HepG2 (cell line): Measurements from ENCODE around the gene RDH12. TPM values are rescaled to one million over a fixed set of nuclear protein-coding genes. Genes with fewer than 3 reads are reported as not detected.

Experiments
- ATAC-seq: fragments of 200-7000 bp; cut with Tn5 transposase; 3 replicates; pipeline ENCODE4 v1.9.1; 2020; ENCODE audit warnings: mild to moderate bottlenecking, moderate library complexity
- BruUV-seq: library from RNA; stranded (reverse); fragments of 400-500 nt; replicated peaks from 2 replicates; lab custom pipeline; 2021; lab: Mats Ljungman, UMichigan
- CTCF ChIA-PET: fragments of 300-600 bp; formaldehyde crosslinking; extraction: SDS; loops from one replicate; lab custom pipeline; 2021; ENCODE audit warnings: low total read pairs, inconsistent platforms, low intra/inter-chr PET ratio; lab: Yijun Ruan, JAX
- POLR2A ChIA-PET: fragments of 350-600 bp; sonication (Branson Sonifier 250); formaldehyde crosslinking; loops from one replicate; lab custom pipeline; 2020; ENCODE audit warnings: antibody characterized with exemption, inconsistent platforms; lab: Yijun Ruan, JAX
- DNase-seq: peaks from one replicate; pipeline ENCODE4 v3.0.0-alpha.2; 2015; ENCODE audit warnings: low spot score
- FAIRE-seq: peaks from 3 replicates; lab custom pipeline; 2011; peaks lifted over from hg19 to GRCh38; lab: Jason Lieb, UNC
- H2AFZ ChIP-seq: one replicate; pipeline ENCODE4 v1.6.1; 2011; ENCODE audit warnings: low read length, inconsistent platforms
- H3K27ac ChIP-seq: fragments of 300-600 bp; 3 replicates; pipeline ENCODE4 v1.8.0; 2011; ENCODE audit warnings: mixed run types, mild to moderate bottlenecking, mixed read lengths, low read length, inconsistent platforms; ENCODE audit not compliant: insufficient read depth; ENCODE audit errors: extremely low read length
- H3K27me3 ChIP-seq, 2 experiments: fragments of 200-600 bp in 1 of 2; 2 replicates in 1 of 2; 3 replicates in 1 of 2; pipeline versions ENCODE4 v1.6.0 to v1.8.0; 2011; ENCODE audit warnings: low read length in 2 of 2, mild to moderate bottlenecking in 2 of 2, moderate library complexity in 2 of 2, inconsistent platforms in 1 of 2; ENCODE audit not compliant: insufficient read depth in 2 of 2, control insufficient read depth in 1 of 2
- H3K36me3 ChIP-seq, 2 experiments: fragments of 200-600 bp in 1 of 2; replicated peaks in 1 of 2; 2 replicates in 1 of 2; 3 replicates in 1 of 2; pipeline versions ENCODE4 v1.5.1 to v1.8.0; 2011; ENCODE audit warnings: low read length in 2 of 2, inconsistent platforms in 1 of 2; ENCODE audit not compliant: insufficient read depth in 2 of 2, control insufficient read depth in 1 of 2
- H3K4me1 ChIP-seq: 2 replicates; pipeline ENCODE4 v1.5.1; 2012; ENCODE audit warnings: low read length, inconsistent platforms; ENCODE audit not compliant: insufficient read depth
- H3K4me2 ChIP-seq: 2 replicates; pipeline ENCODE4 v1.6.0; 2011; ENCODE audit warnings: low read depth, low read length, inconsistent platforms
- H3K4me3 ChIP-seq, 3 experiments: fragments of 200-600 bp in 1 of 3; sonication (generic), shearing (Covaris generic) in 1 of 3; replicated peaks in 1 of 3; 2 replicates each; pipeline ENCODE4 v1.5.1; 2011 to 2016; ENCODE audit warnings: low read length in 3 of 3, inconsistent platforms in 2 of 3, low read depth in 2 of 3, mild to moderate bottlenecking in 2 of 3, control low read depth in 1 of 3, mixed read lengths in 1 of 3; ENCODE audit not compliant: insufficient read depth in 1 of 3
- H3K79me2 ChIP-seq: one replicate; pipeline ENCODE4 v1.6.1; 2011; ENCODE audit warnings: low read length, inconsistent platforms; ENCODE audit not compliant: insufficient read depth
- H3K9ac ChIP-seq: 2 replicates; pipeline ENCODE4 v1.6.0; 2011; ENCODE audit warnings: mild to moderate bottlenecking, low read depth, low read length, inconsistent platforms; ENCODE audit not compliant: insufficient read depth
- H3K9me3 ChIP-seq: 2 replicates; pipeline ENCODE4 v1.5.1; 2012; ENCODE audit warnings: mild to moderate bottlenecking, low read length
- H4K20me1 ChIP-seq: 2 replicates; pipeline ENCODE4 v1.6.0; 2011; ENCODE audit warnings: inconsistent platforms, mild to moderate bottlenecking, low read length, moderate library complexity; ENCODE audit not compliant: insufficient read depth
- CTCF ChIP-seq: sonication (generic); formaldehyde crosslinking; IDR thresholded peaks from 2 replicates; pipeline ENCODE4 v1.5.0; 2020; ENCODE audit warnings: mild to moderate bottlenecking, missing genetic modification reagents, moderate library complexity
- NONO ChIP-seq, 2 experiments: fragments of 450-650 bp in 1 of 2; sonication (generic) in 1 of 2; formaldehyde crosslinking in 1 of 2; IDR thresholded peaks in 1 of 2; conservative IDR thresholded peaks in 1 of 2; 2 replicates each; pipeline versions ENCODE4 v1.6.1 to v1.8.0; 2017 to 2022; ENCODE audit warnings: mild to moderate bottlenecking in 1 of 2, missing genetic modification reagents in 1 of 2, moderate library complexity in 1 of 2
- PRDM15 ChIP-seq: sonication (generic); formaldehyde crosslinking; IDR thresholded peaks from 2 replicates; pipeline ENCODE4 v1.4.0; 2020; ENCODE audit warnings: missing genetic modification reagents
- ZFAT ChIP-seq: sonication (generic); formaldehyde crosslinking; conservative IDR thresholded peaks from 2 replicates; pipeline ENCODE4 v1.8.1; 2023; ENCODE audit warnings: missing genetic modification reagents, inconsistent platforms
- ZNF260 ChIP-seq: sonication (generic); formaldehyde crosslinking; IDR thresholded peaks from 2 replicates; pipeline ENCODE4 v1.4.0; 2020; ENCODE audit warnings: missing genetic modification reagents, low read depth, mild to moderate bottlenecking, borderline replicate concordance
- ZNF775 ChIP-seq: sonication (generic); formaldehyde crosslinking; IDR thresholded peaks from 2 replicates; pipeline ENCODE4 v1.4.0; 2020; ENCODE audit warnings: missing genetic modification reagents, mild to moderate bottlenecking, moderate library complexity, borderline replicate concordance
- WGBS: methylation state at CpG from one replicate; pipeline ENCODE4 v1.1.6; 2017; ENCODE audit warnings: low lambda C conversion rate; 5-methylcytosine and 5-hydroxymethylcytosine counted together
- in situ Hi-C: cut with HindIII; loops from 2 replicates; pipeline ENCODE4 v1.10.0; 2017; ENCODE audit warnings: low pct_unique_long_range_greater_than_20kb; ENCODE audit not compliant: extremely low pct_ligation_motif_present
- intact Hi-C: fragments of 100-400 bp; cut with micrococcal nuclease; formaldehyde crosslinking; loops from one replicate; pipeline ENCODE4 v1.10.0; 2022; ENCODE audit not compliant: unreplicated experiment
- polyA plus RNA-seq, 8 experiments: library from polyadenylated mRNA; depleted of rRNA in 3 of 8; stranded (reverse) in 7 of 8; unstranded in 1 of 8; fragments of >200 nt; fragmentation: Illumina TruSeq in 4 of 8; extraction: Trizol in 4 of 8; gene quantifications; 2 replicates each; pipeline versions ENCODE4 v1.2.1 to v1.2.3, GENCODE V29; 2011 to 2016; ENCODE audit warnings: low read depth in 4 of 8, missing spikeins in 1 of 8, mixed read lengths in 1 of 8; ENCODE audit not compliant: insufficient read depth in 1 of 8
- total RNA-seq, 5 experiments: library from RNA; depleted of rRNA; stranded (reverse); fragments of >200 nt; fragmentation: Illumina TruSeq; extraction: Trizol; gene quantifications; 2 replicates each; pipeline ENCODE4 v1.2.3, GENCODE V29; 2016; ENCODE audit warnings: low read depth in 1 of 5

Gene RDH12
- total and polyA plus RNA-seq, 2 of the 13 experiments (the other 11 are each of a cell fraction or from before 2014, with no cell fraction given) = 1.6 to 2.1 TPM

GRCh38 chr14:67727361-67727760 lies 25.7 kb downstream of the RDH12 start:
- no peak for DNase-seq
- TF ChIP-seq ZNF260 (CRISPR knock-in tag) (no peak), NONO (IDR thresholded peaks at IDR 0.05) (no peak), NONO (CRISPR knock-in tag; conservative IDR thresholded peaks at IDR 0.05) (no peak), ZFAT (CRISPR knock-in tag) (no peak)
- in situ Hi-C loops = no loop called here
- intact Hi-C loops = no loop called here
- ChIA-PET CTCF (no interaction called here), POLR2A (interaction anchor here (1.2 to 3.2 kb wide), 2 partner anchors 10 to 12 kb away, joined by 4 to 20 read pairs; no protein-coding TSS in a partner anchor)
- Histone ChIP-seq H3K4me2 (no peak overlapping the region), H3K4me1 (peaks cover 39% of the 10 kb centered on the region), H2AFZ (no peak overlapping the region), H3K27ac (no peak overlapping the region), H3K9ac (no peak overlapping the region), H3K9me3 (no peaks in the 10 kb centered on the region), H3K4me3 (no peak overlapping the region), H3K36me3 (no peaks in the 10 kb centered on the region), H3K79me2 (no peaks in the 10 kb centered on the region), H3K27me3 (no peaks in the 10 kb centered on the region), H4K20me1 (no peaks in the 10 kb centered on the region)
- no peak for ATAC-seq
- WGBS = 95% methylated on average over 7 of the region's 7 CpGs
- FAIRE-seq = no peak
- no TSS peak for BruUV-seq

- BruUV-seq = no TSS peak
- in situ Hi-C loops = no loop called here
- H3K36me3 ChIP-seq = no peaks in the 10 kb centered on the region
- POLR2A ChIA-PET = interaction anchor here (0.6 to 3.2 kb wide), 10 partner anchors 9 to 128 kb away, joined by 3 to 20 read pairs (median 4); partner anchors contain the start of genes PIGH, RDH11 and ZFYVE26
- TF ChIP-seq CTCF (CRISPR knock-in tag) (no peak), ZNF775 (CRISPR knock-in tag) (no peak), PRDM15 (CRISPR knock-in tag) (peak; percentile 92)
- TF ChIP-seq, all 625 proteins: peak for 1
- ATAC-seq (no peak), DNase-seq (no peak), FAIRE-seq (no peak)
- Histone ChIP-seq H3K79me2 (no peaks in the 10 kb centered on the region), H2AFZ (no peak overlapping the region), H3K27me3 (no peaks in the 10 kb centered on the region), H3K9ac (no peak overlapping the region), H3K4me2 (peak overlapping the region; percentile 86), H3K4me3 (no peak overlapping the region), H3K27ac (no peak overlapping the region), H3K9me3 (no peaks in the 10 kb centered on the region), H3K4me1 (peaks cover 30% of the 10 kb centered on the region), H4K20me1 (no peaks in the 10 kb centered on the region)
- intact Hi-C loops = no loop called here
- CTCF ChIA-PET = no interaction called here
These were observed 26.6 kb downstream of the RDH12 start for GRCh38 chr14:67728258-67728657.
